Activated CD4-positive, alpha-beta T cell treated with anti-CD3 and anti-CD28 coated beads, Interleukin-2, amount 50 U/mL, for 48 hours (primary cell): ENCODE results near the gene SBF2.
"Not testable (repeated sequence)": the region's sequence is repeated elsewhere in the genome, so short reads cannot be mapped to it uniquely, and the experiment has no call there.

ENCODE experiments used
- DNase-seq, 2 experiments: peaks; one replicate each; pipeline ENCODE4 v3.0.0-alpha.2; 2020

Gene SBF2

DNA sequence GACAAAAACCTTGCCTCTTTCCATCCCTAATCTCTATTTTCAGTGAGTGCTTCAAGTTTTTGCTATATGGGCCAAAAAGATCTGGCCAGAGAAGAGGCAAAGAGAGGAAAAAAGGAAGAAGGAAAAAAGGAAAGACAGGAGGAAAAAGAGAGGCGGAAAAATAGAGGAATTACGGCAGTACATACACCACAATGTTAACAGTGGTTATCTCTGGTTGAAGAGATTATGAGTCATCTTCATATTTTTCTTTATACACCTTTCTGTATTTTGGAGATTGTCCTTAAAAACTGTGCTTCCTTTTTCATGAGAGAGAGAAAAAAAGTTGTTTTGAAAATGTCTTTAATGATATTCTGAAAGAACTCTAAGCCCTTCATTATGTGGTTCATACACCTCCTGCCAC is 133.7 kb downstream of the SBF2 start:
- no peak for DNase-seq

DNA sequence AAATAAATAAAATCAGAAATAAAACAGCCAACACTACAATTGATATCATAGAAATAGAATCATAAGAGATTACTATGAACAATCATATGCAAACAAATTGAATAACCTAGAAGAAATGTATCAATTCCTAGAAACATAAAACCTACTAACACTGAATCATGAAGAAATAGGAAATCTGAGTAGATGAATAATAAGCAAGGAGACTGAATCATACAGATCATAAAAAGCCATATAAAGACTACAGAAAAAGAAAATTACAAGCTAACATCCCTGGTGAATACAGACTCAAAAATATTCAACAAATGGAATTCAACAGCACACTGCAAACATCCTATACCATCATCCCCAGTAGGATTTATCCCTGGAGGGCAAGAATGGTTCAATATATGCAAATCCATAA is 135.6 kb downstream of the SBF2 start:
- DNase-seq = no peak

DNA sequence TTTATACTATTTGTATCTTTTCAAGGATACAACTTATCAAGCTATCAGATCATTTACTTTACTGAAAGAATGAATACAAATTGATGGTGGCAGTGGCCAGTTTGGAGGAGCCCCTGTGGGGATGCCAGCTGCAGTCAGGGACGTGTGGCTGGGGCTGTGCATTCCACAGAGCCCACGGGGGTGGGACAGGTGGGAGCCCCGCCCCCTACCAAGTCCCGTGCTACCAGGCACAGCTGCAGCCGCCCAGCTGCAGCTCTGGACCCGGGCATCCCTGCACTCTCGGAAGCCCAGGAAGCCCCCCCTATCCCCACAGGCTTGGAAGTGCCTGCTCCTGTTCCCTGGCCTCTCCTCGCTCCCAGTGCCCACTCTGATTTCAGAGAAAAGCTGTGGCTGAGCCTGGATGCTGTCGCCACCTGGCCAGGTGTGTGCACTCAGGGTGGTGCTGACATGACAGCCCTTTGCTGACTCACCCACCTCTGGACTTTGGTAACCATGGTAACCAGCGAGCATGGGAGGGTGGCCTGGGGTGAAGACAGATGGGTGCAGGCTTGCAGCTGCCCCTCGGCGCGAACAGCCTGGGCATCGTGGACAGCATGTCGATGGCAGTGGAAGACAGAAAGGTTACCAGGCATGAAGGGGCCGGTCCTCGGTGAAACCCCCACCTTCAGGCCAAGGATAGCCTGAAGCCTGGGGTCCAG is 138.1 kb downstream of the SBF2 start:
- DNase-seq = no peak

DNA sequence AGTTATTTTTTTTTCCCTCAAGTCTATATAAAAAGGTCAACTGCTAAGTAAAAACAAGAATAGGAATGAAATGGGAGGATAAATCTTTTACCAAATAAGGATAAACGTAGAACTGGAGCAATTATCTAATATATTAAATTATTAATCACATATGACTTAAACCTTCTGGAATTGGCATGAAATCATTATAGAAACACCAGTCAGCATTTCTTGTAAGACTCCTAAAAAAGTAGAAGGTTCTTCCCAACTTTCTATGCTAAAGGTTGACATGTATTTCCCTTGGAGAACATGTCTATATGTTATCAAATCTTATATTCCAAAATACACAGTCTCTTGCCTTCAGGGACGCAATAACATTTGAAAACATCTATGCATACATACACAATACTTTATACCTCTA is 143.2 kb downstream of the SBF2 start:
- no peak for DNase-seq

DNA sequence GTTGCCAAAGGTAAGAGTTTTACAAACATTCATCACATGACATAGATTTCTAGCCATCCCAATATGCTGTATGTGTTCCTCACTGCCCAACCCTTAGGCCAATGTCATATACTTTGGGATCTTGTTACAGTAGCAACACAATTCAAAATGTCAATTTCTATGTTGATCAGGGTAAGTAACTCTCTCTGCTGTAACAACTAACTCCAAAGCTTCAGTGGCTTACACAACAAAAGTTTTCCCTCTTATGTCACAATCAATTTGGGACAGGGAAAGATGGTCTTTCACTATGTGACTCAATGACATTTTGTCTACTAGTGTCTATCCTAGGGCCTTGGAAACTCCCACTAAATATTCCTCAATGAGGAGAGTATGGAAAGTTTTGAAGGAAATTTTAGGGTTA is 144.5 kb downstream of the SBF2 start:
- DNase-seq = no peak

DNA sequence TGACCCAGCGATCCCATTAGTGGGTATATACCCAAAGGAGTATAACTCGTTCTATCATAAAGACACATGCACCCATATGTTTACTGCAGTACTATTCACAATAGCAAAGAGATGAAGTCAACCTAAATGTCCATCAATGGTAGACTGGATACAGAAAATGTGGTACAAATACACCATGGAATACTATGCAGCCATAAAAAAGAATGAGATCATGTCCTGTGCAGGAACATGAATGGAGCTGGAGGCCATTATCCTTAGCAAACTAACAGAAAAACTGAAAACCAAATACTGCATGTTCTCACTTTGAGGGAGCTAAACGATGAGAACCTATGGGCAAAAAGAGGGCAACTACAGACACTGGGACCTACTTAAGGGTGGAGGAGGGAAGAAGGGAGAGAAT is 146.8 kb downstream of the SBF2 start:
- no peak for DNase-seq

DNA sequence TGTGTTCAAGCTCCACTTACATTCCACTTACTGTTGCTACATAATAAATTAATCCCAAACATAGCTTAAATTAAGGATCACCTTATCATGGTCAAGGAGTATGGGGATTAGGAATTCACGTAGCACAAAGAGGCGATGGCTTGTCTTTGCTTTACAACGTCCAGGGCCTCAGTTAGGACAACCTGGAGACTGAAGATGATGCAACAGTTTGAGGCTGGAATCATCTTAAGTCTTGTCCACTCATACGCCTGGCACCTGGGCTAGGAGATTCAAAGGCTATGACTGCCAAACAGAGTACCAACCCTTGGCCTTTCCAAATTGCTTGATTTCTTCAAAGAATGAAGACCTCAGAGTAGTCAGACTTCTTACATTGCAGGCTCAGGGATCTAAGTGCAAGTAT is 149.1 kb downstream of the SBF2 start:
- DNase-seq = no peak

DNA sequence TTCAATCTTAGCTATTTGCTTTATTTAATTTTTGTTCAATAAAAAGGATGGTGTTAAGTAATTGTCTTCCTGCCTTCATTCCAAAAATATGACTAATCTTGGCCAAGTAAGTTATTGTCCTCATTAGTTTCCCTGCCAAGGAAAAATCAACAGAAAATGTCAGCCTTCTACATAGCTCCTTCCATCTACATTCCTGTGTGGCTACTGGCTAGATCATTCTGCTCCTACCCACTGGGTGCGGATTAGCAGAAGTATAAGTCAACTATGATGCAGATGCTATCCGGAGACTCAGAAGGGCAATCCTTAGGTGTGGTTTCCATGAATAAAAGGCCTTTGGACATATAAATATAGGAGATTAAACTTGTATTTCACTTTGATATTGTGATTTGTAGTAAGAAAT is 154.4 kb downstream of the SBF2 start:
- DNase-seq = no peak

DNA sequence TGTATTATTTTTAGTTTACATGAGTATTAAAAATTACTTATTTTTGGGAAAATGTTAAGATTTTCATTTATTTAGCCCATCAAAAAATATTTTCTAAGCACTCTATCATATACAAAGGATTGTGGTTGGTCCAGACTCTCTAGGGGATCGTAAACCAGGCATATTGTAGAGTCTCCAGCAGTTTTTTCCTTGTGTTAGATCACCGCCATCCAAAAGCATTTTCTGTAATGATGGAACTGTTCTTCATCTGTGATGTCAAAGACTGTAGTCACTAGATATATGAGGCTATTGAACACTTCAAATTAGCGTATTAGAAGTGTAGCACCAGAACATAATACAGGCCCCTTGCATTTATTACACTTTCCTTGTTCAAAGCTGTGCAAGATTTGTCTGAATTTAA is 154.9 kb downstream of the SBF2 start:
- DNase-seq = no peak

DNA sequence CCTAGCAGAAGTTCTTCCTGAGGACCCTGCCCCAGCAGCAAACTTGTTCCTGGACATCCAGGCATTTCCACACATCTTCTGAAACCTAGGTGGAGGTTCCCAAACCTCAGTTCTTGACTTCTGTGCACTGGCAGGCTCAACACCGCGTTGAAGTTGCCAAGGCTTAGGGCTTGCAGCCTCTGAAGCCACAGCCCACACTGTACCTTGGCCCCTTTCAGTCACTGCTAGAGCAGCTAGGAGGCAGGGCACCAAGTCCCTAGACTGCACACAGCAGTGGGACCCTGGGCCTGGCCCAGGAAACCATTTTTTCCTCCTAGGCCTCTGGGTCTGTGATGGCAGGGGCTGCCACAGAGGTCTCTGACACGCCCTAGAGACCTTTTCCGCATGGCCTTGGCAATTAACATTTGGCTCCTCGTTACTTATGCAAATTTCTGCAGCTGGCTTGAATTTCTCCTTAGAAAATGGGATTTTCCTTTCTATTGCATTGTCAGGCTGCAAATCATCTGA is 159.0 kb downstream of the SBF2 start:
- no peak for DNase-seq

DNA sequence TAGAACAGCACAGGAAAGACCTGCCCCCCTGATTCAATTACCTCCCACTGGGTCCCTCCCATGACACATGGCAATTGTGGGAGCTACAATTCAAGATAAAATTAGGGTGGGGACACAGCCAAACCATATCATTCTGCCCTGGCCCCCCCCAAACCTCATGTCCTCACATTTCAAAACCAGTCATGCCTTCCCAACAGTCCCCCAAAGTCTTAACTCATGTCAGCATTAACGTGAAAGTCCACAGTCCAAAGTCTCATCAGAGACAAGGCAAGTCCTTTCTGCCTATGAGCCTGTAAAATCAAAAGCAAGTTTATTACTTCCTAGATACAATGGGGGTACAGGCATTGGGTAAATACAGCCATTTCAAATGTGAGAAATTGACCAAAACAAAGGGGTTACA is 159.8 kb downstream of the SBF2 start:
- not testable (repeated sequence) for DNase-seq

DNA sequence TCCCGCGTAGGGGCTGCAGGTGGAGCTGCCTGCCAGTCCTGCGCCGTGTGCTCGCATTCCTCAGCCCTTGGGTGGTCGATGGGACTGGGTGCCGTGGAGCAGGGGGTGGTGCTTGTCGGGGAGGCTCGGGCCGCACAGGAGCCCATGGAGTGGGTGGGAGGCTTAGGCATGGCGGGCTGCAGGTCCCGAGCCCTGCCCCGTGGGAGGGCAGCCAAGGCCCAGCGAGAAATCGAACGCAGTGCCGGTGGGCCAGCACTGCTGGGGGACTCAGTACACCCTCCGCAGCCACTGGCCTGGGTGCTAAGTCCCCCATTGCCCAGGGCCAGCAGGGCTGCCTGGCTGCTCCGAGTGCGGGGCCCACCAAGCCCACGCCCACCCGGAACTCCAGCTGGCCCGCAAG is 160.8 kb downstream of the SBF2 start:
- not testable (repeated sequence) for DNase-seq

DNA sequence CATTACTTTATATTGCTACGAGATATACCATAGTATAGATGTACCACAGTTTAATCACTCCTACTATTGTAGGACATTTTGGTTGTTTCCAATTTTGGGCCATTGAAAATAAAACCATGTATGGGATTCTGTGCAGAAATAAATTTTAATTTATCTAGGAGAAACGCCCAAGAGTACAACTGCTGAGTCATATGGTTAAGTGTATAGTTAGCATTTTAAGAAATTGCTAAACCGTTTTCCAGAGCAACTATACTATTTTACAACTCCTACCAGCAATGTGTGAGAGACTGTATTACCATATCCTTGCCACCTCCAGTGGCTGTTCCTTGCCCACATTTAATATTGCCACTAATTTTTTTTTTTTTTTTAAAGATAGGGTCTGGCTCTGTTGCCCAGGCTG is 163.1 kb downstream of the SBF2 start:
- DNase-seq = no peak

DNA sequence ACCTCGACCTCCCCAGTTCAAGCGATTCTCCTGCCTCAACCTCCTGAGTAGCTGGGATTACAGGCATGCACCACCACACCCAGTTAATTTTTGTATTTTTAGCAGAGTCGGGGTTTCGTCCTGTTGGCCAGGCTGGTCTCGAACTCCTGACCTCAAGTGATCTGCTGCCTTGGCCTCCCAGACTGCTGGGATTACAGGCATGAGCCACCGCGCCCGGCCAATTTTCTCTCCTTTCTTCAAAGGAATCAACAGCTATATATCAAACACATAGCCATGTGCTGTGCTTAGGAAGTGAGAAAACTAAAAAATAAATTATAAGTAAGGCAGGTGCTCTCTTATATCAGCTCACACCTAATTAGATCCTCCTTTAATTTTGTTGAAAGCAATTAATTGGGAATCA is 164.8 kb downstream of the SBF2 start:
- not testable (repeated sequence) for DNase-seq

DNA sequence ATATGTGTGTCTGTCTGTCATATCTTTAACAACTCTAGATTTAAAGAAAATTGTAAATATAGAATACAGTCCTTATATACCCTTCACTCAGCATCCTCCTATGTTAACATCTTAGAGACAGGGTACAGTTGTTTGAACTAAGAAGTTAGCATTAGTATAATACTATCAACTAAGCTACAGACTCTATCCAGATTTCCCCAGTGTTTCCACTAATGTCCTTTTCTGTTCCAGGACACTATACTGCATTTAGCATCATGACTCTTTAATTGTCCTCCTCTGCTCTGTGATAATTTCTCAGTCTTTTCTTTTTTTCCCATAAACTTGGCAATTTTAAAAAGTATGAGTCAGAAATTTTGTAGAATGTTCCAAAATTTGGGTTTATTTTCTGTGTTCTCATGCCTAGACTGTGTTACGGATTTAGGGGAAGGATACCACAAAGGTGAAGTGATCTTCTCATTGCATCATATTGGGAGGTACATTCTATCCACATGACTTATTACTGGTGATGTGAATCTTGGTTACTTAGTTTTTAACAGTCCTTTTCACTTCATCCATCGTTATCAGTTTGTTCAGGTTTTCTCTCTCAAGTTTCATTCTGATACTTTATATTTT is 168.4 kb downstream of the SBF2 start:
- no peak for DNase-seq

DNA sequence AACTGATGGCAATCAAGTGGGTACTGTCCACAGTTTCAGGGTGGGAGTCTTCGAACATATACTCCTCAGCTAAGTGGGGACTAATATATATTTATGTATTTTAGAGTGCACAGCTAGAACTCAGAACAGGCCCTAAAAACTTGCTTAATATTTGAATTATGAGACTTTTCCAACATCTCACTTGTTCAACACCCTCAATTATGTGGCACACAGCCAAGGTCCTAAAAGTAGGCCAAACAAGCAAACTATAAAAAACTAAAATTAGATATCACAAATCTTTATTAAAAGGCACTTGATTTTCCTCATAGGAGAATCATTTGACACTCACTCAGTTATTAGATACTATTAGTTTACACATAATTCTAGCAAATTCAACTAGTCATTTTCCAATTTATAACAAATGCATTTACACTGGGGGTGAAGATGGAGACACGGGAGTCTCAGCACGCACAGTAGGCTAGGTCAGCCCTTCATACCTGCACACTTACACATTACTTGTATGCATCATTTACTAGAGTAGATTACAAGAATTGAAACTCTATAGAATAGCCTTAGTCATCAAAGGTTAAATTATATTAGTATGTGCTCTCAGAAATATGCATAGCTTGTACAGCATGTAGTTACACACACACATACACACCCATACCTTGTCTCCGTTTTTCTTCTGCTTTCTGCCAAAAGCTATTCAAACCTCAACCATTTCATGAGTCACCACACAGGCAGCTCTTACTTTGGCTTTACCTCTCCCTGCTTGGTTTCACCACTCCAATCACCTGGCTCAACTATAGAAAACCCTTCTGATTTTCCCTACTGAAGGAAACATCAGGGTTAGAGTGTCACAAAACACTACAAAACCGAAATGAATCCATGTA is 171.5 kb downstream of the SBF2 start:
- DNase-seq = no peak

DNA sequence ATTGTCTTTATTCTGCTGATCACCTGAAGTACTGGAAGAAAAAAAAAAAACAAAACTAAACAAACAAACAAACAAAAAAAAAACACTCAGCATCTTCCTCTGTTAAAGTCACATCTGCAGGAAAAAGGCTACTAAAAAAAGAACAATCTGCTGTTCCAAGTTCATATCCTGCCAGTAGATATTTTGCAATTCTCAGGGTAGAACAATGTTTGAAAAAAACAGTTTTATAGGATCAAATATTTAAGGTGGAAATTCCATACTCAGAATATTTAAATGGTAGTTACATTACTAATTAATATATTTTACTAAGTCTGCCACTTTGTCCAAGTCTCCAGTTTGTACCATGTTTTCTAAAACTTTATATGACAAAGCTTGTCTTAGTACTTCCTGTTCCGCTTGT is 175.2 kb downstream of the SBF2 start:
- no peak for DNase-seq

DNA sequence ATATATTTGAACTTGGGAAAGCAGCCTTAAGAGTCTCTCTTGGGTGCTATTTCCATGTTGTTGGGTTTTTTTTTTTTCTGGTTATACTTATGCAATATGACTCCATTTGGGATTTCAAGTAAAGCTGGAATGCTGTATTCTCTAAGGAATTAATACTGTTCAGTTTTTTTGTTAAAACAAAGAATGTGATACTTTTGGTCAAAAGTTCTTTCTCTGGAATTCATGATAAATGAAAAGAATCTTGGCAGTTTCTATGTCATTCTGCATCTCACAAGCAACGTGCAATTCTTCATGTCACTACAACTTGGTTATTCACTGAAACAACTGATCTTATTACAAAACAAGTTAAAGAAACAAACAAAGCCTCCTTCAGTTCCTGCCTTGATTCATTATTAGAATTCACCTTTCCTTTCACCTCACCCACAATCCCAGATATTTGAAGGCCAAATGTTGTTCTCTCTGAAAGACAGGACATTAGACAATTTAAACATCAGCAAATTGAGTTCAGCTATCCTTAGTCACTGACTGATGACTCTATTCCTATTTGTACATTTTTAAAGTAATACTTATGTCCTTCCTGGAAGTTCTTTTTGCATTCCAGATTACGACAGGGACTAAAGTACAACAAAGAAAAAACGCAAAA is 176.2 kb downstream of the SBF2 start:
- no peak for DNase-seq

DNA sequence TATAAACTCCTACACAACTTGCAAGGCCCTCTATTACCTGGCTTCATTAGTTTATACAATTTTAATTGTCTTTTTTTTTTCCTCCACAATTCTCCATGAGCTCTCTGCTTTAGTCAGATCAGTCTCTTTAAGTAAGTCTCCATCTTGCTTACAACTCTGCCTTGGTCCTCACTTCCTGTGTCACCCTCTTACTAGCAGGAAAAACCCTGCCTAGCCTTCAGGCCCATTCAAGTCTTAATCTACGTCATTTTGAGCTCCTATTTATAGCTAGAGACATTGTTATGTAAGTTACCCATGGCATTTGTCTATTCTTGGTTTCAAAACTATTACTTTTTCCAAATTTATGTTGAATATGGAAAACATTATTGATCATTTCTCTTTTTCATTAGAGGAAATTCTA is 177.4 kb downstream of the SBF2 start:
- no peak for DNase-seq

DNA sequence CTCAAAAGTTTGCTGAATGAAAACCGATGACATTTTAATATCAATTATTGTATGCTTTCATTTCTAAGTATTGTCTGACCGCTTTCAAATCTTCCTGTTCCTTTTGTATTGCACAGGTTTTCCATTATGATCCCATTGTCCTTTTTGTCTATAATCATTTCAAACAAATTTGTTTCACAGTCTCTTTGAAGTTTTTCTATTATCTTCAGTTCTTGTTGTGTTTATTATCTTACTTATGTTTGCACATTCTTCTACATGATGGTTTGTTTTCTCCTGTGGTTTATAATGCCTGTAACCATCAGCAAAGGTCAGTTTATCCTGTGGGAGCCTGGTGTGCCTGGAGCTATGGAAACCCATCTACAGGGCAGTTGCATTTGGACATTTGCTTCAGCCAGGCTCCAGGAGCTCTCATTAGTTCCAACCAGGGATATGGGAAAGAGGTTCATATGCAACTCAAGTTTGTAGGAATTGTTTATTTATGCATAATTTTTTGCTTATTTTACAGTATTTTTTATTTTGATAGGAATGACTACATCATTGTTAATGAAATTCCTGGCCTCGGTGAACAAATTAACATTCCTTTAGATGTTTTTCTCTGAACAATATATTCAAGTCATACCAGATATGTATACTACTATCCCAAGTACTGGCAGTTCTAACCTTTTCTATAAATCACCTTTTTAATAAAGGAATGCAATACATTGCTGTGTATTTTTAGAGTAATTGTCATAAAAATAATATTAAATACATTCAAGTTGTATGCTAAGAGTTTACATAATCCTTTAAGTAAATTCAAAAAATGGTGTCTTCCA is 179.2 kb downstream of the SBF2 start:
- DNase-seq = no peak

DNA sequence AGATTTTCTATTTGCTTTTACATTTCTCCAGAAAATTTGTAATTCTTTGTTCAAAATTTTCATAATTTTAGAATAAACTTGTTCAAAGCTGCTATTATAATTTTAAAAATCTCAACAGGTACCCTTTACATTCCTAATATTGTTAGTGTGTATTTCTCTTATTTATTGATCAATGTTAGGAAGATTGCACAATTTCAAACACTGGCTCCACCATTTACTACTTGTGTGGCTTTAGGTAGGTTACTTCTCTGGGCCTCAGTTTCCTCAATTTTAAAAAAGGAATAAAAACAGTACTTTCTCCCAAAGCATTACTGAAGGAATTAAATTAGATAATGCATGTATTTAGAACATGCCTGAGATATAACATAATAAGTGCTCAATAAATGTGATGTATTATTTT is 180.2 kb downstream of the SBF2 start:
- no peak for DNase-seq

DNA sequence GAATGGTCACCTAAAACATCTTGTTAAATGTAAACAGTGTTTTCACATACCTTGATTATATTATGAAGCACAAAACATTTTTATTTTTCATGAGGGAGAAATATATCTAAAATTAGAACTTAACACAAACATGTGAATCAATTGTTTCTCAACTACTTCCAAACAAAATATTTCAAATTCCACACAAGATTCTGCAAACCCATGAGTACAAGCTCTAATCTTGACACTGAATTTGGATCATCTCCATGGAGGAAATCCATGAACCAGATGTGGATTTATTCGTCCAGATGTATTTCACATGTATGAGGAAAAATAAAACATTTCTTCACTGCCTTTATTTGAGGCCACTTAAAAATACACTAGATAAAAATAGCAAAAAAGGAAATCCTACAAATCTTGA is 184.2 kb downstream of the SBF2 start:
- DNase-seq = no peak
